Activated CD4-positive, alpha-beta memory T cell treated with anti-CD3 and anti-CD28 coated beads for 36 hours (primary cell): ENCODE data around the gene ANKRD29. TPM values are rescaled to one million over a fixed set of nuclear protein-coding genes. Genes with fewer than 3 reads are reported as not detected.

Experiments used
- CTCF ChIA-PET: fragments of 350-600 bp; sonication (Branson Sonifier 250); formaldehyde crosslinking; loops from one replicate; lab custom pipeline; 2021; ENCODE audit warnings: antibody characterized with exemption, inconsistent platforms; lab: Charles Lee
- POLR2A ChIA-PET: fragments of 350-600 bp; sonication (Branson Sonifier 250); formaldehyde crosslinking; loops from one replicate; lab custom pipeline; 2021; ENCODE audit warnings: antibody characterized with exemption; lab: Charles Lee
- DNase-seq: peaks from one replicate; pipeline ENCODE4 v3.0.0-alpha.2; 2020
- H3K27ac Mint-ChIP-seq: one replicate; pipeline ENCODE4 v1.8.0; 2021; ENCODE audit warnings: mixed read lengths
- H3K27me3 Mint-ChIP-seq: one replicate; pipeline ENCODE4 v1.8.0; 2021; ENCODE audit warnings: mixed read lengths
- H3K36me3 Mint-ChIP-seq: one replicate; pipeline ENCODE4 v1.8.0; 2021; ENCODE audit warnings: mixed read lengths
- H3K4me1 Mint-ChIP-seq: one replicate; pipeline ENCODE4 v1.8.0; 2021; ENCODE audit warnings: low read depth, mixed read lengths
- H3K4me3 Mint-ChIP-seq: one replicate; pipeline ENCODE4 v1.8.0; 2021; ENCODE audit warnings: mild to moderate bottlenecking, mixed read lengths
- H3K9me3 Mint-ChIP-seq: one replicate; pipeline ENCODE4 v1.8.0; 2021; ENCODE audit warnings: mixed read lengths
- intact Hi-C: fragments of 100-400 bp; cut with micrococcal nuclease; formaldehyde crosslinking; loops from one replicate; pipeline ENCODE4 v1.15.1; 2023
- total RNA-seq, 2 experiments: library from RNA; stranded (reverse); gene quantifications; one replicate each; pipeline ENCODE4 v1.2.3, GENCODE V29; 2021

Gene ANKRD29, protein sequence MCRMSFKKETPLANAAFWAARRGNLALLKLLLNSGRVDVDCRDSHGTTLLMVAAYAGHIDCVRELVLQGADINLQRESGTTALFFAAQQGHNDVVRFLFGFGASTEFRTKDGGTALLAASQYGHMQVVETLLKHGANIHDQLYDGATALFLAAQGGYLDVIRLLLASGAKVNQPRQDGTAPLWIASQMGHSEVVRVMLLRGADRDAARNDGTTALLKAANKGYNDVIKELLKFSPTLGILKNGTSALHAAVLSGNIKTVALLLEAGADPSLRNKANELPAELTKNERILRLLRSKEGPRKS
- total RNA-seq, result not detected

DNA sequence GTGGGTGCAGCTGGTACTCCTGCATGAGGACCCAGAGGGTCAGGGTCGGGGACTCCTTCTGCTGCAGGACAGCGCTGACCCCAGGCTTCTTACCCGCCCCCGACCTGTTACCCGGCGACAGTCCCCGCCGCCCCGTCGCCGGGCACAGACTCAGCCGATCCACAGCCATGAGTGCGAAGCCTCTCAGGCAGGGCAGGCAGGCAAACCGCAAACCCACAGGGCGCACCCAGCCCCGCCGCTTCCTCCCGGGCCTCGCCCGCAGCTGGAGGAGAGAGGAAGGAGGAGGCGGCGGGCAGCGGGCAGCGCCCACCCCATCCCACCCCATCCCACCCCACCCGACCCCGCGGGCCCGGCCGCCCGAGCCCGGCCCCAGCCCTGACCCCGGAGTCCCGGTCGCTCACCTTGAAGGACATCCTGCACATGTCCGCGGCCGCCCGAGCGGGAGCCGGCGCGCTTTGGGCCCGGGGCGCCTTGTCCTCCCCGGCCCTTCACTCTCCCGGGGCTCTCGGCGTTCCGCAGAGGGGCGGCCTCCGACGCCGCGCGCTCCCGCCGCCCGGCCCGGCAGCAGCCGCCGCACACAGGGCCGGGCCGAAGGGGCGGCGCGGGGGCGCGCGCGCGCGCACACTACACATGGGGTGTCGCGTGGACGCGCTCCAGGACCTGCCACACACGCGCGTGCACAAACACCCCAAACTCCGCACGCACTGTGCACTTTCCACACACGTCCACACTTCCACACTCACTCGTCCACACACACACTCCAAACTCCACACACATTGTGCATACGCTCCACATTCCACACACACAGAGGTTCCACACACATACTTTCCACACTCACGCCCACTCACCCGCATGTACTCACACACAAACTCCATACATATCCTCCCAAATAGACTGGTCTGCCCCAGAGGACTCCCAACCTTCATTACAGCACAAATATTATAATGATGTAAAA is at the start of gene ANKRD29:
Gene ANKRD29, minus strand, starts transcription at position 603 of the 955 bp plus-strand sequence. Its CDS starts 181 bp downstream, at position 422.
- Mint-ChIP-seq H3K27me3 (peaks cover 24% of the 10 kb centered on the region), H3K9me3 (no peaks in the 10 kb centered on the region), H3K36me3 (no peaks in the 10 kb centered on the region), H3K4me3 (peak within 1 kb of the TSS; percentile 80), H3K4me1 (peaks cover 16% of the 10 kb centered on the region), H3K27ac (no peak within 1 kb of the TSS)
- ChIA-PET CTCF (interaction anchor here (1.0 kb wide), 1 partner anchor 256 kb away, joined by 4 read pairs; no protein-coding TSS in a partner anchor), POLR2A (interaction anchor here (0.9 to 1.1 kb wide), 2 partner anchors 10 to 292 kb away, joined by 3 read pairs; no protein-coding TSS in a partner anchor)
- peak; percentile 76 for DNase-seq
- intact Hi-C loops, result loop anchor here (5.0 kb wide), 2 partner anchors 35 to 40 kb away; no protein-coding TSS in a partner anchor

DNA sequence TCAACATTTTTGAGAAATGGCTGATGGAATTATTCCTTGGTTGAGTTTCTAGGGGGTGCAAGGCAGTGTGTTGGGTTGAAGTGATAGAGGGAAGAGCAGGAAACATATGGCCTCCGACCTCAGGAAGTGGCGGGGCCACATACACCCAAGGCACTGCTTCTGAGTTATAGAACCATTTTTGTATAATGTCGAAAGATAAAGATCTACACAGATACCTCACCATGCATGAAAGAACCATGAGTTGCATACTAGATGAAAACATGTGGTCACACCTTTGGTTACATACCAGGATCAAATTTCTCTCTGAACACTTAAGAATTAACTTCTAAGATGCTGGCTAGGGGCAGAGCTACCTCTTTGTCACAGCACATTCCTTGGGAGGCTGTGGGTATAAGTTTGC is 49.7 kb upstream of the ANKRD29 start:
- peaks cover 4% of the 10 kb centered on the region for H3K9me3 Mint-ChIP-seq
- H3K27ac Mint-ChIP-seq, result no peak overlapping the region
- POLR2A ChIA-PET, result no interaction called here
- no peak for DNase-seq
- CTCF ChIA-PET, result interaction anchor here (0.7 to 2.2 kb wide), 2 partner anchors 9 to 208 kb away, joined by 3 to 6 read pairs; no protein-coding TSS in a partner anchor
- intact Hi-C loops, result no loop called here
- peaks cover 2% of the 10 kb centered on the region for H3K36me3 Mint-ChIP-seq
- no peak overlapping the region for H3K4me3 Mint-ChIP-seq
- no peaks in the 10 kb centered on the region for H3K27me3 Mint-ChIP-seq
- peaks cover 11% of the 10 kb centered on the region for H3K4me1 Mint-ChIP-seq

- H3K36me3 Mint-ChIP-seq, result peaks cover 6% of the 10 kb centered on the region
- no peak overlapping the region for H3K4me3 Mint-ChIP-seq
- H3K27ac Mint-ChIP-seq, result no peak overlapping the region
- H3K9me3 Mint-ChIP-seq, result peaks cover 6% of the 10 kb centered on the region
- H3K4me1 Mint-ChIP-seq, result peaks cover 11% of the 10 kb centered on the region
- H3K27me3 Mint-ChIP-seq, result peaks cover 3% of the 10 kb centered on the region
- intact Hi-C loops, result no loop called here
- POLR2A ChIA-PET, result no interaction called here
- CTCF ChIA-PET, result interaction anchor here (1.0 to 2.2 kb wide), 3 partner anchors 8 to 89 kb away, joined by 3 to 6 read pairs (median 5); no protein-coding TSS in a partner anchor
- no peak for DNase-seq
Observed at GRCh38 chr18:23711426-23711825, 48.7 kb upstream of the ANKRD29 start.

DNA sequence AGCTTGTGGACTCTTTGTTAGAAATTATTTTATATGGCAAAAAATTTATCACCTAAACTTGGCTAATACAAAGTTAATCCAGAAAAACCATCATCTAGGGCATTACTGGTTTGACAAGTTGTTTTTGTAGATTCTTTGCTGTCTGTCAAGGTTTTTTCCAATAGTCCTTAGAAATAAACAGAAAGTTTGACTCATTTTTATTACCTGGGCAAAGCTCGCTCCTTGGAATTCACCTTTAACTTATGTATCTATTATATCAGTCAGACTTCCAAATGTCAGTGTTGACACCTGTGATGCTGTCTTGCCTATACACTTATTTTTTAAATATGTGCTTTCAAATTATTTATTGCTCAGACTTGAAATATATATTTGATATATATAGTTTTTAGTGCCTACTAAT is 48.2 kb upstream of the ANKRD29 start:
- peaks cover 3% of the 10 kb centered on the region for H3K27me3 Mint-ChIP-seq
- peaks cover 6% of the 10 kb centered on the region for H3K9me3 Mint-ChIP-seq
- peaks cover 11% of the 10 kb centered on the region for H3K4me1 Mint-ChIP-seq
- H3K4me3 Mint-ChIP-seq, result no peak overlapping the region
- ChIA-PET POLR2A (no interaction called here), CTCF (interaction anchor here (1.0 to 2.2 kb wide), 3 partner anchors 8 to 88 kb away, joined by 3 to 6 read pairs (median 5); no protein-coding TSS in a partner anchor)
- no peak overlapping the region for H3K27ac Mint-ChIP-seq
- no peak for DNase-seq
- H3K36me3 Mint-ChIP-seq, result peaks cover 6% of the 10 kb centered on the region
- intact Hi-C loops, result no loop called here

GRCh38 chr18:23710068-23710527 is 47.4 kb upstream of the ANKRD29 start:
- CTCF ChIA-PET, result interaction anchor here (1.5 kb wide), 1 partner anchor 88 kb away, joined by 5 read pairs; no protein-coding TSS in a partner anchor

GRCh38 chr18:23706971-23707640 is 44.4 kb upstream of the ANKRD29 start:
- Mint-ChIP-seq H3K27me3 (peaks cover 6% of the 10 kb centered on the region), H3K27ac (no peak overlapping the region), H3K4me3 (no peak overlapping the region), H3K4me1 (no peaks in the 10 kb centered on the region), H3K36me3 (peaks cover 6% of the 10 kb centered on the region), H3K9me3 (peaks cover 6% of the 10 kb centered on the region)
- no peak for DNase-seq
- CTCF ChIA-PET, result no interaction called here
- intact Hi-C loops, result no loop called here
- POLR2A ChIA-PET, result no interaction called here

More at GRCh38 chr18:23710068-23710527, 47.4 kb upstream of the ANKRD29 start:
- Mint-ChIP-seq H3K4me3 (no peak overlapping the region), H3K27me3 (peaks cover 3% of the 10 kb centered on the region), H3K4me1 (peaks cover 11% of the 10 kb centered on the region), H3K27ac (no peak overlapping the region), H3K36me3 (peaks cover 6% of the 10 kb centered on the region), H3K9me3 (peaks cover 6% of the 10 kb centered on the region)
- POLR2A ChIA-PET, result interaction anchor here (0.6 kb wide), 1 partner anchor 158 kb away, joined by 3 read pairs; no protein-coding TSS in a partner anchor
- intact Hi-C loops, result no loop called here
- no peak for DNase-seq

- Mint-ChIP-seq H3K9me3 (peaks cover 6% of the 10 kb centered on the region), H3K4me1 (no peaks in the 10 kb centered on the region), H3K27me3 (peaks cover 9% of the 10 kb centered on the region), H3K36me3 (peaks cover 6% of the 10 kb centered on the region), H3K4me3 (no peak overlapping the region), H3K27ac (no peak overlapping the region)
- no peak for DNase-seq
- intact Hi-C loops, result loop anchor here (5.0 kb wide), 1 partner anchor 43 kb away; the partner anchor contains the start of gene ANKRD29
- CTCF ChIA-PET, result interaction anchor here (0.8 to 4.1 kb wide), 4 partner anchors 80 to 214 kb away, joined by 3 to 94 read pairs (median 18); no protein-coding TSS in a partner anchor
- POLR2A ChIA-PET, result no interaction called here
Observed at GRCh38 chr18:23704806-23705205, 42.1 kb upstream of the ANKRD29 start.

GRCh38 chr18:23703987-23704384 is 41.3 kb upstream of the ANKRD29 start:
- Mint-ChIP-seq H3K4me1 (no peaks in the 10 kb centered on the region), H3K9me3 (peaks cover 6% of the 10 kb centered on the region), H3K27ac (no peak overlapping the region), H3K4me3 (no peak overlapping the region), H3K36me3 (peaks cover 6% of the 10 kb centered on the region), H3K27me3 (peaks cover 9% of the 10 kb centered on the region)
- ChIA-PET CTCF (interaction anchor here (0.8 to 4.1 kb wide), 11 partner anchors 8 to 215 kb away, joined by 3 to 94 read pairs (median 6); no protein-coding TSS in a partner anchor), POLR2A (no interaction called here)
- intact Hi-C loops, result loop anchor here (1.0 to 5.0 kb wide), 4 partner anchors 42 to 205 kb away; partner anchors contain the start of gene ANKRD29
- DNase-seq, result no peak

DNA sequence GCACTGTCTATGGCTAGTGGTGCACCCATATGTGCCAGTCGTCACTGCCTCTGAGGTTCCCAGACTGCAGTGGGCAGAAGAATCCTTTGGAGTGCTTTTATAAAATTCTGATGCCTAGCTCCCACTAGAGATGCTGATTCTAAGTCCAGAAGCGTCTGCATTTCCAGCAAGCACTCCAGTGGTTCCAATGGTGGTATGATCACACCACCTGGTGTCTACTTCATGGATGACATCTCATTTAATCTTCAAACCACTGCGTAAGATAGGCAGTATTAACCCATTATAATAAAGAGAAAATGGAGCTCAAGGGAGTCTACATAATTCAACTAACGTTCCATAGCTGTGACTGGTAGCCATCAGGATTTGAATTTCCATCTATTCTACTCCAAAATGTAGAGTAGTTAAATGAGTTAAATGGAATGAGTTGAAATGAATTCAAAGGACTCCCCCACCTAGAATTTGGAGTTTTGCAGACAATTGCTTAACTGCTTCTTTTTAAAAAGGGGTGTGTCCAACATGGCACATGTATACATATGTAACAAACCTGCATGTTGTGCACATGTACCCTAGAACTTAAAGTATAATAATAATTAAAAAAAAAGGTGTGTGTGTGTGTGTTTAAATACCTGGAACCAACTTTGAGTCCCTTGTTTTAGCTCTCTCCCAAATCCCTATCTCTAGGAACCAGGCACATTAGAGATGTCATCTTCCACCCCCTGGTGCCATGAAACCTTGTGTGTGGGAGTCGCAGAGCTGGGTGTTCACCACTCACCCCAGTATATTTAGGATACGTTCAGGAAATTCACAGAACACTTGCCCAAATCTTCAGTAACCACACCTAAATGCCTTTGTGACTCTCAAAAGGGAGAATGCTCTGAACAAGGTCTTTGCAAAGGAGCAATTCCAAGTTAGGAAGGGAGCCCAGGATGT is 40.6 kb upstream of the ANKRD29 start:
- Mint-ChIP-seq H3K4me1 (no peaks in the 10 kb centered on the region), H3K9me3 (peaks cover 6% of the 10 kb centered on the region), H3K27ac (no peak overlapping the region), H3K36me3 (peaks cover 6% of the 10 kb centered on the region), H3K27me3 (peaks cover 9% of the 10 kb centered on the region), H3K4me3 (no peak overlapping the region)
- intact Hi-C loops, result loop anchor here (1.0 to 5.0 kb wide), 4 partner anchors 41 to 205 kb away; partner anchors contain the start of gene ANKRD29
- CTCF ChIA-PET, result interaction anchor here (0.6 to 4.1 kb wide), 29 partner anchors 9 to 415 kb away, joined by 3 to 94 read pairs (median 5); no protein-coding TSS in a partner anchor
- DNase-seq, result peak; percentile 21
- POLR2A ChIA-PET, result no interaction called here

DNA sequence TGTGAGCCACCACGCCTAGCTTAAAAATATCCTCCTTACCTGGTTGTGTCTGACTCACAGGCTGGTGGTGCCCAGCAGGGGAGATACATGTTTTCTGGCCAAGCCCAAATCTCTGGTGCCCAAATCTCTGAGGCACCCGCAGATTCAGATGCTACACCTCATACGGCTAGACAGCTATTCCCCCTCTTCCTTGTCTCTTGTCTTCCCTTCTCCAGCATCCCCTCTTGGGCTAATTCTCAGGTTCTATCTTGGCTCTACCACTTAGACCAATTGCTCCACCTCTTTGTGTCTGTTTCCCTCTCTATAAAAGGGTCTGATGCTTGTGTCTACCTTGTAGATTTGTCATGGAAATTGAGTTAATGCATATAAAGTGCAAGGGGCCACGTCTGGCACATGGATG is 39.9 kb upstream of the ANKRD29 start:
- CTCF ChIA-PET, result interaction anchor here (0.7 to 4.1 kb wide), 20 partner anchors 9 to 413 kb away, joined by 3 to 94 read pairs (median 5); no protein-coding TSS in a partner anchor
- intact Hi-C loops, result loop anchor here (1.0 to 5.0 kb wide), 4 partner anchors 40 to 204 kb away; partner anchors contain the start of gene ANKRD29
- peaks cover 4% of the 10 kb centered on the region for H3K36me3 Mint-ChIP-seq
- peaks cover 2% of the 10 kb centered on the region for H3K9me3 Mint-ChIP-seq
- H3K4me3 Mint-ChIP-seq, result no peak overlapping the region
- no peak overlapping the region for H3K27ac Mint-ChIP-seq
- peaks cover 9% of the 10 kb centered on the region for H3K27me3 Mint-ChIP-seq
- H3K4me1 Mint-ChIP-seq, result no peaks in the 10 kb centered on the region
- POLR2A ChIA-PET, result no interaction called here
- DNase-seq, result no peak
